Stimulated activated CD8-positive, alpha-beta memory T cell treated with anti-CD3 and anti-CD28 coated beads, Interleukin-4, amount 100 ng/mL, for 4 hours (primary cell): ENCODE data around the gene STK32C.
"Not testable (repeated sequence)": the region's sequence is repeated elsewhere in the genome, so short reads cannot be mapped to it uniquely, and the experiment has no call there.

Source experiments
- DNase-seq, 2 donors: peaks; one replicate each; pipeline ENCODE4 v3.0.0-alpha.2; 2020; ENCODE audit warnings: low read depth in 2 of 2, low spot score in 1 of 2

STK32C gene

DNA sequence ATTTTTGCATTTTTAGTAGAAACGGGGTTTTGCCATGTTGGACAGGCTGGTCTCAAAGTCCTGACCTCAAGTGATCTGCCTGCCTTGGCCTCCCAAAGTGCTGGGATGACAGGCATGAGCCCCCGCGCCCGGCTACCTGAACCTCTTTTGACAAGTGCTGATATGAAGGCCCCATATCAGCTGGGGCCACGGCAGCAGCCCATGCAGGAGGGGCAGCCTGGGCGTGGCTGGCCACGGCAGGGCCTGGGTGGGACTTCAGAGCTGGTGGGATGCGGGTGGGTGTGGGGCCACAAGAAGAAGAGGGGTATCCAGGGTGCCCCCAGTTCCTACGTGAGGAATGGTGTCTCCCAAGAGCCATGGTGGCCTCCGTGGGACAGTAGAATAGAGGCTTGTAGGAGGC is 31.1 kb upstream of the STK32C start:
- no peak for DNase-seq

DNA sequence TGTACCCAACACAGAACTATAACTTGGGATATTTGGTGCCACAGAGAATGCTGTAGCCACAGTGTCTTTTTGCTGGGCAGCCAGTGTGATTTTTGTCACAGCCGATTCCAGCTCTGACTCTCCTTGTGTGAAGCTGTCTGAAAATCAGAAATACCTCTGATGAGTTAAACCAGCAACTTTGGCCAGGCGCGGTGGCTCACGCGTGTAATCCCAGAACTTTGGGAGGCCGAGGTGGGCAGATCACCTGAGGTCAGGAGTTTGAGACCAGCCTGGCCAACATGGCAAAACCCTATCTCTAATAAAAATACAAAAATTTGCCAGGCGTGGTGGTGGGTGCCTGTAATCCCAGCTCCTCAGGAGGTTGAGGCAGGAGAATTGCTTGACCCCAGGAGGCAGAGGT is 30.1 kb upstream of the STK32C start:
- DNase-seq, result not testable (repeated sequence)

DNA sequence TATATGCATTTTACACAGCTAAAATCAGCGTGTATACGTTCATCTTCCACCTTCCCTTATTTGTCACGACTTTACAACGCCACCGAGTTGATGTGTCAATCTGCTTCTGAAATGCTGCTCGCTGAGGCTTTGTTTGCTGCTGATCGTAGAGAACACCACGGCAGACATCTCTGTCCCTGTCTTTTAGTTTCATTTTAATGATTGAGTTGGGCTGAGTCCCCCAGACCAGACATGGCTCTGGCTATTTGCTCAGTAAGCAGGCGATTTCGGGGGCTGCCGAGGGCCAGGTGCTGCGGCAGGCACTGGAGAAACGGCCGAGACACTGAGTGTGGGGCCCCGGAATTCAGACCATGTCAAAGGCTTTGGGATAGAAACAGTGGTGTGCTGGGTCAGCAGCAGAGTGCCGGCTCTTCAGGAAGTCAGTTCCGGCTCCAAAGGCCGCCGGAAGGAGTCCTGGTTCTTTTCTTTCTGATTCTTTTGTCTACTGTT is 29.2 kb upstream of the STK32C start:
- no peak for DNase-seq

- DNase-seq, result no peak
Observed at GRCh38 chr10:132336064-132336746, 28.5 kb upstream of the STK32C start.

DNA sequence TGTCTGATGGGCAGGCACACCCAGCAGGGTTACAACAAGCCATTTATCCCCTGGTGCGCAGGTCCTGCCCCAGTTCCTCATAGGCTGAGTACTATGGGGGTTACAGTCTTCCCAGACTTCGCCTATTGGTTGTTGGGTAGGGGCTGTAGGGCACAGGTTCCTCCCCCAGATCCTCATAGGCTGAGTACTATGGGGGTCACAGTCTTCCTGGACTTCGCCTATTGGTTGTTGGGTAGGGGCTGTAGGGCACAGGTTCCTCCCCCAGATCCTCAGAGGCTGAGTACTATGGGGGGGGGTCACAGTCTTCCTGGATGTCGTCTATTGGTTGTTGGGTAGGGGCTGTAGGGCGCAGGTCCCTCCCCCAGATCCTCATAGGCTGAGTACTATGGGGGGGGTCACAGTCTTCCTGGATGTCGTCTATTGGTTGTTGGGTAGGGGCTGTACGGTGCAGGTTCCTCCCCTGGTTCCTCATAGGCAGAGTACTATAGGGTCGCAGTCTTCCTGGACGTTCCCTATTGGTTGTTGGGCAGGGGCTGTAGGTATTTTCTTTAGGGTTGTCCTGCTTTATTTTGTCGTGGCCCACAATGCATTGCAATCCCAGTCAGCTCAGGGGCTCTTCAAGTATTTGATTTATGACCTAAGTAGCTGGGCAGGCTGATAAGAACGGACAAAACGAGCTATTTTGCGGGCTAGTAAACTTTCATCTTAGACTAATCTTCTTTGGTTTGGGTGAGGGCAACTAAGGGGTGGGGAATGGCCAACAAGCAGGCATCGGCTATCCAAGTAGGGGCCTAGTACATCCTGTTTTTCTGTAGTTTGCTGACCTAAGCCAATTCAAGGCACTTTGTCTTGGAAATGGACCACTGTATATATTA is 27.7 kb upstream of the STK32C start:
- DNase-seq, result no peak

- no peak for DNase-seq
Observed at GRCh38 chr10:132334631-132335188, 27.0 kb upstream of the STK32C start.

- DNase-seq, result no peak
Observed at GRCh38 chr10:132333386-132333785, 25.6 kb upstream of the STK32C start.

GRCh38 chr10:132332433-132332754 is 24.6 kb upstream of the STK32C start:
- DNase-seq, result peak in 1 of 2 donors; percentile 22

GRCh38 chr10:132331601-132332432 is 24.1 kb upstream of the STK32C start, which contains the start of gene LRRC27:
TSS of gene LRRC27 (plus strand) at chr10:132332193. CDS start at chr10:132333525, 1,332 bp downstream.
- DNase-seq, result peak; percentile 99 to 100

GRCh38 chr10:132330486-132330833 is 22.7 kb upstream of the STK32C start:
- DNase-seq, result no peak

DNA sequence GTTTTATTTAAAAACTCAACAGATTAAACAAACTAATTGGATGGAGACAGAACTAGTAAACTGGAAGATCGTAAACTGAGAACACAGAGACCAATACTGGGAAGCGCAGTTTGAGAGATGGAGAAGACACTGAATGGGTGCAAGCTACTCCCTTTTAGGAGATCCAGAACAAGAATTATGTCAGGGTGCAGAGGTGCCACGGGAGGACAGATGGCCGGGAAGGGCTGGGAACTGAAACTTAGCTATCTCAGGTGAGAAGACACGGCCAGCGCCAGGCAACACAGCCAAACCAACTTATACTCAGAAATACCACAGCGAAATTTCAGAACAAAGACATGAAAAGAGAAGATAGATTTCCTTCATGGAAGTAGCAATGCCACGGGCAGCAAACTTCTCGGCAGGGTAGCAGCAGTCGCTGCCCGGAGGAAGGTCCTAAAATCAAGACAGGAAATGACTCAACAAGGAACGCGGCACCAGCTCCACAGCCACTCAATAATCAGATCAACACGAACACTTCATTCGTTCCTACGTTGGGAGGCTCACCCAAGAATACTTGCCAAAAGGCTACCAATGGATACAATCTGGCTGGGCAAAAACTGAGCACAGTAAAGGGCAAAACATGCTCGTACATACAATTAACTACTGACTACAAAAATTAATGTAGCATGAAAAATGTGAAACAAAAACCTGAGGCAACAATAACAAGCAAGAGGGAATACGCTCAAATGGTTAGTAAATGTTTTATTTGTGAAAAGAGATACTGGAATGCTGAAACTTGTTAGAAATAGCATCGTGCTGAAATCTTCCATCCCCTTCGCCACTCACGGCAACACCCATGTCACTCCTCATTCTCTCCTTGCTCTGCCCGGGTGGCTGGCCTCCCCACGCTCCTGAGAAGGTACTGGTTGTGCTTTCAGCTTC is 22.1 kb upstream of the STK32C start:
- no peak for DNase-seq

- DNase-seq, result no peak
Observed at GRCh38 chr10:132328738-132329137, 21.0 kb upstream of the STK32C start.

DNA sequence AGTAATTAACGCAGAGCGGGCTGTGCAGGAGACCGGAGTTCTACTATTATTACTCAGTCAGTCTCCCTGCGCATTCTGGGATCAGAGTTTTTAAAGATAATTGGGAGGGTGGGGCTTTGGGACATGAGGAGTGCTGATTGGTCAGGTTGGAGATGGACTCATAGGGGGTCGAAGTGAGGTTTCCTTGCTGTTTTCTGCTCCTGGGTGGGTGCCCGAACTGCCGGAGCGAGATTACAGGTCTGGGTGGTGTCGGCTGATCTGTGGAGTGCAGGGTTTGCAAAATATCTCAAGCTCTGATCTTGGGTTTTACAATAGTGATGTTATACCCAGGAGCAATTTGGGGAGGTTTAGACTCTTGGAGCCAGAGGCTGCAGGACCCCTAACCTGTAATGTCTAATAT is 20.4 kb upstream of the STK32C start:
- no peak for DNase-seq

DNA sequence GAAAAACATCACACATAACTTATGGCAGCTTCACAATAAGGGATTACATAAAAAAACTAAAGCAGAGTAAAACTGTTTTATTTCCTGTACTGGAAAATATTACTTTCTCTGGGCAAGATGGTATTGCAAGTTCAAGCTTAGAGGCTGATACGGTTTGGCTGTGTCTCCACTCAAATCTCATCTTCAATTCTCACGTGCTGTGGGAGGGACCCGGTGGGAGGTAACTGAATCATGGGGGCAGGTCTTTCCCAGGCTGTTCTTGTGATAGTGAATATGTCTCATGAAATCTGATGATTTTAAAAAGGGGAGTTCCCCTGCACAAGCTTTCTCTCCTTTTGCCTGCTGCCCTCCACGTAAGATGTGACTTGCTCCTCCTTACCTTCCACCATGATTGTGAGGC is 19.2 kb upstream of the STK32C start:
- DNase-seq, result no peak

DNA sequence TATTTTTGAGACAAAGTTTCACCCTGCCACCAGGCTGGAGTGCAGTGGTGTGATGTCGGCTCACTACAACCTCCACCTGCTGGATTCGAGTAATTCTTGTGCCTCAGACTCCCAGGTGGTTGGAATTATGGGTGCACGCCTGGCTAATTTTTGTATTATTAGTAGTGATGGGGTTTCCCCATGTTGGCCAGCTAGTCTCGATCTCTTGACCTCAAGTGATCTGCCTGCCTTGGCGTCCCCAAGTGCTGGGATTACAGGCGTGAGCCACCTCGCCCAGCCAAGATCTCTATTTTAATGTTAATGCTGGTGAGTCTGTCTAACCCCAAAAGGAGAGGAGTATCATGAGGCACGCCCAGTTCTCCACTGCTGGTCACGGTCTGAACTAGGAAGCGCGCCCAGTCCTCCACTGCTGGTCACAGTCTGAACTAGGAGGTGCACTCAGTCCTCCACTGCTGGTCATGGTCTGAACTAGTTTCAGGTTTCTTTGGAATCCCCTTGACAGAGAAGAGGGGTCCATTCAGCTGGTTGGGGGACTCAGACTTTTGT is 18.7 kb upstream of the STK32C start:
- no peak for DNase-seq

DNA sequence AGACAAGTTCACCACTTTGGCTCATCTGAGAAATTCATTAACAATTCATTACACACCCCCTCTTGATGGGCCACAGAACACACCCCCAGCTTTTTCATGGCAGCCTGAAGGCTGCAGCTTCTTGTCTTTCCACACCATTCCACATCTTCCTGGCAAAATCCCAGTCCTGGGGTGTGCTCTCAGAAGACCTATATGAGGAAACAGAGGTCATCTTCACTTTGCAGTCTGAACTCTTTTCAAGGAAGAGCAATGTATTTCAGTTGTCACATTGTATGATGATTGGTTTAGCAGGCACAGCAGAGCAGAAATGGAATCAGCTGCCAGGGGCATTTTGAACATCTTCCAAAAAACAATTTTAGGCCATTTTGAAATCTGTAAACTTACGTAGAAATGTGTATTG is 16.4 kb upstream of the STK32C start:
- DNase-seq, result no peak

GRCh38 chr10:132322586-132323048 is 14.9 kb upstream of the STK32C start:
- DNase-seq, result no peak

DNA sequence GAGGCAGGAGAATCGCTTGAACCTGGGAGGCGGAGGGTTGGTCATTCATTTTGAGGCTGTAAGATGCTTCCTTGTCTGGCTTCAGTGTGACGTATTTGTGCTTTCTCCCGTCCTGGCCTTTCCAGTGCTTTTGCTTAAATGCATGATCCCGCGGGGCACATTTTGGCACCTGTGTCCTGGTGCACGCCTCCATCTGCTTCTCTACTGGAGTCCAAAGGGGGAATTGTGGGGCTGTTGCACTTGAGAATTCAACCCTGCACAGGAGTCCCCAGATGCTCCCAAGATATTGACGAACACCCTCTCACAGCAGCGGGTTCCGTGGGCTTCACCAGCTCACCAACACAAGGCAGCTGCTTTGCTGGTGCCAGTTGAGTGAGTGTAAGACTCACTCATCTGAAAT is 14.0 kb upstream of the STK32C start:
- DNase-seq, result no peak

DNA sequence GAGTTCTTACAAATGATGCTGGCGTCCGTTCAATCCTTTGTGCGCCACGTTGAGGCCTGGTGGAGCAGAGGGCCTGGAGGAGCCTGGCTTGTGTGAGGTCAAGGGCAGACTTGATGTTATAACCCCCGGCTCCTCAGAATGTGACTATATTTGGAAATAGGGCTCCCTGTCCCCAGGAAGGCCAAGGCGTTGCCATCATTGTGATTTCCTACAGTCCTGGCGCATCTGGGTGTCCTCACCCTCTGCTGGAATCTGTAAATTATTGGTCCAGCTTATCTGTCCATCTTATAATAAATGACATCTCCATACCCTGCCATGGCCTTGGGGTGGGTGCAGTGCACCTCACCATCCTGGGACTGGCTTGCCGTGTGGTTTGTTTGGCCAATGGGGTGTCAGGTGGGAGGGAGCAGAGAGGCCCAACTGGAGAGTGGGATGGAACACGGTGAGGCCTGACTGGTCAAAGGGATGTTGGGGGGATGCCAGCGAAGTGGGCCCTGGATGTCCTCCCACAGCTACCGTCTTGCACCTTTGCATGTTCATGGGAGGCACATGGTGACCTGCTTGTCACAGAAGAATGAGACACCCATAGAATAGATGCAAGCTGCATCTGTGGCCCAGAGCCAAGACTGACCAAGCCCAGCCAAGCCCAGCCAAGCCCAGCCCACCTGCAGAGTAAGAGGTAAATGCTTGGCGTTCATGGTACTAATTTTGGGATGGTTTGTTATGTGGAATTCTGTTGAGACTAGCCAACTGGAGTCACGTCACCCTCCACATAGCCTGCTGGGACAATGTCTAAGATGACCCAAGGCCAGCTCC is 13.1 kb upstream of the STK32C start:
- DNase-seq, result no peak
